AG04449 (cell line): Measurements from ENCODE around the gene ADAT3.

ENCODE experiments used
- CTCF ChIA-PET: fragments of 350-600 bp; formaldehyde crosslinking; extraction: SDS; loops from one replicate; lab custom pipeline; 2021; ENCODE audit warnings: antibody characterized with exemption; lab: Yijun Ruan, JAX
- POLR2A ChIA-PET: fragments of 400-600, 350-600 bp; formaldehyde crosslinking; extraction: SDS; loops from one replicate; lab custom pipeline; 2020; ENCODE audit warnings: antibody characterized with exemption, inconsistent platforms; lab: Yijun Ruan, JAX
- DNase-seq: peaks from one replicate; pipeline ENCODE4 v3.0.0-alpha.2; 2010; ENCODE audit warnings: low read depth, low spot score
- H3K4me3 ChIP-seq: 2 replicates; pipeline ENCODE4 v1.5.1; 2011; ENCODE audit warnings: low read depth, mild to moderate bottlenecking, control low read depth, low read length
- CTCF ChIP-seq: IDR thresholded peaks from one replicate; pipeline ENCODE4 v1.5.1; 2011; ENCODE audit warnings: mild to moderate bottlenecking, moderate library complexity, low read length, control low read depth, inconsistent platforms; ENCODE audit not compliant: insufficient read depth; ENCODE audit errors: missing control alignments

ADAT3 gene

GRCh38 chr19:1858412-1859081 is 46.7 kb upstream of the ADAT3 start:
- ChIA-PET POLR2A (no interaction called here), CTCF (interaction anchor here (1.2 to 2.0 kb wide), 3 partner anchors 9 to 32 kb away, joined by 4 to 17 read pairs (median 8); partner anchors contain the start of gene REXO1)
- H3K4me3 ChIP-seq, result no peak overlapping the region
- DNase-seq, result no peak
- TF ChIP-seq CTCF, result no peak

- ChIA-PET CTCF (no interaction called here), POLR2A (no interaction called here)
- DNase-seq, result no peak
- peak overlapping the region; percentile 83 for H3K4me3 ChIP-seq
- no peak for TF ChIP-seq CTCF
These were observed 45.8 kb upstream of the ADAT3 start for GRCh38 chr19:1859331-1859781.

- TF ChIP-seq CTCF, result no peak
- ChIA-PET CTCF (interaction anchor here (1.4 to 1.8 kb wide), 3 partner anchors 9 to 22 kb away, joined by 3 to 6 read pairs (median 5); partner anchors contain the start of gene REXO1), POLR2A (no interaction called here)
- H3K4me3 ChIP-seq, result peak overlapping the region; percentile 83
- DNase-seq, result no peak
These were observed 45.0 kb upstream of the ADAT3 start for GRCh38 chr19:1860042-1860775.

GRCh38 chr19:1860821-1861598 is 44.2 kb upstream of the ADAT3 start:
- no peak for DNase-seq
- TF ChIP-seq CTCF, result no peak
- peak overlapping the region; percentile 83 for H3K4me3 ChIP-seq
- POLR2A ChIA-PET, result no interaction called here
- CTCF ChIA-PET, result interaction anchor here (1.4 to 1.8 kb wide), 3 partner anchors 10 to 23 kb away, joined by 3 to 6 read pairs (median 5); partner anchors contain the start of gene REXO1

GRCh38 chr19:1861599-1862031 is 43.6 kb upstream of the ADAT3 start:
- peak overlapping the region; percentile 83 for H3K4me3 ChIP-seq
- no peak for TF ChIP-seq CTCF
- ChIA-PET CTCF (interaction anchor here (1.4 to 1.8 kb wide), 3 partner anchors 10 to 24 kb away, joined by 3 to 6 read pairs (median 5); partner anchors contain the start of gene REXO1), POLR2A (no interaction called here)
- no peak for DNase-seq
